HEK293T (cell line): ENCODE results near the gene KIF4A.

Experiments used
- ARNT ChIP-seq: fragments of 450-650 bp; IDR thresholded peaks from 2 replicates; pipeline ENCODE4 v1.6.1; 2017; ENCODE audit warnings: mild to moderate bottlenecking
- FOXA1 ChIP-seq: fragments of 450-650 bp; IDR thresholded peaks from 2 replicates; pipeline ENCODE4 v1.6.1; 2016; ENCODE audit warnings: mild to moderate bottlenecking
- SP1 ChIP-seq: fragments of 450-650 bp; IDR thresholded peaks from 2 replicates; pipeline ENCODE4 v1.6.1; 2017

GRCh38 chrX:70352496-70352895 lies 62.6 kb downstream of the KIF4A start:
- TF ChIP-seq FOXA1, result no peak
- no peak for TF ChIP-seq SP1
- TF ChIP-seq ARNT, result no peak
